Colonic mucosa (tissue), 4 donors: Measurements from ENCODE around the gene COG1. TPM values are rescaled to one million over a fixed set of nuclear protein-coding genes. Genes with fewer than 3 reads are reported as not detected.

Experiments
- DNase-seq: peaks from one replicate; pipeline ENCODE4 v3.0.0-alpha.2; 2020
- H3K27ac ChIP-seq: fragments of 200-600 bp; one replicate; pipeline ENCODE4 v1.8.0; 2021
- H3K27me3 ChIP-seq: fragments of 200-600 bp; one replicate; pipeline ENCODE4 v1.8.0; 2021
- H3K36me3 ChIP-seq: fragments of 200-600 bp; one replicate; pipeline ENCODE4 v1.8.0; 2021
- H3K4me1 ChIP-seq: fragments of 200-600 bp; one replicate; pipeline ENCODE4 v1.8.0; 2021; ENCODE audit warnings: mild to moderate bottlenecking
- H3K4me3 ChIP-seq: fragments of 200-600 bp; one replicate; pipeline ENCODE4 v1.8.0; 2021
- H3K9ac ChIP-seq, 2 donors: one replicate each; pipeline ENCODE4 v1.7.0; 2013; ENCODE audit warnings: control low read depth in 2 of 2, low read depth in 2 of 2, low read length in 2 of 2
- H3K9me3 ChIP-seq: fragments of 200-600 bp; one replicate; pipeline ENCODE4 v1.8.0; 2021
- CTCF ChIP-seq: fragments of 200-600 bp; IDR thresholded peaks from one replicate; pipeline ENCODE4 v1.8.0; 2022; ENCODE audit warnings: antibody characterized with exemption, mild to moderate bottlenecking
- intact Hi-C: fragments of 100-400 bp; cut with DNase I; formaldehyde crosslinking; loops from one replicate; pipeline ENCODE4 v1.14.1; 2022
- total RNA-seq, 2 donors: library from RNA; stranded (reverse); fragmentation: NEBNext Ultra II Directional in 1 of 2; extraction: Animal tissue kit (Norgen Biotek cat#: 25700) in 1 of 2; gene quantifications; one replicate each; pipeline ENCODE4 v1.2.1, GENCODE V29; 2021
- donor health status: healthy.
- donor health status: DM: no; HTN: no; CAD: no.
- donor health status: DM: no; HTN: no; CAD: no.

COG1 gene
- total RNA-seq, 2 donors from 2014 or later = 41.0 to 41.2 TPM

- no peaks in the 10 kb centered on the region for H3K36me3 ChIP-seq
- peaks cover 49% of the 10 kb centered on the region for H3K27me3 ChIP-seq
- no peak overlapping the region for H3K27ac ChIP-seq
- no peak overlapping the region for H3K9ac ChIP-seq
- H3K4me1 ChIP-seq = no peaks in the 10 kb centered on the region
- no peak for TF ChIP-seq CTCF
- H3K4me3 ChIP-seq = no peak overlapping the region
- DNase-seq = no peak
- H3K9me3 ChIP-seq = no peaks in the 10 kb centered on the region
- intact Hi-C loops = no loop called here
Observed at GRCh38 chr17:73166731-73167581, 25.9 kb upstream of the COG1 start.

GRCh38 chr17:73168667-73169066 is 24.2 kb upstream of the COG1 start:
- intact Hi-C loops = no loop called here
- H3K4me3 ChIP-seq = no peak overlapping the region
- H3K9me3 ChIP-seq = no peaks in the 10 kb centered on the region
- no peaks in the 10 kb centered on the region for H3K36me3 ChIP-seq
- no peak for TF ChIP-seq CTCF
- H3K9ac ChIP-seq = no peak overlapping the region
- DNase-seq = no peak
- no peak overlapping the region for H3K27ac ChIP-seq
- H3K4me1 ChIP-seq = no peaks in the 10 kb centered on the region
- peaks cover 44% of the 10 kb centered on the region for H3K27me3 ChIP-seq

GRCh38 chr17:73170324-73170723 is 22.5 kb upstream of the COG1 start:
- no peak for DNase-seq
- no peaks in the 10 kb centered on the region for H3K4me1 ChIP-seq
- H3K4me3 ChIP-seq = no peak overlapping the region
- peaks cover 33% of the 10 kb centered on the region for H3K27me3 ChIP-seq
- H3K27ac ChIP-seq = no peak overlapping the region
- intact Hi-C loops = no loop called here
- H3K9ac ChIP-seq = no peak overlapping the region
- TF ChIP-seq CTCF = no peak
- H3K9me3 ChIP-seq = no peaks in the 10 kb centered on the region
- H3K36me3 ChIP-seq = no peaks in the 10 kb centered on the region

GRCh38 chr17:73172252-73172651 is 20.6 kb upstream of the COG1 start:
- H3K4me1 ChIP-seq = no peaks in the 10 kb centered on the region
- no peak overlapping the region for H3K27ac ChIP-seq
- TF ChIP-seq CTCF = no peak
- no peak overlapping the region for H3K9ac ChIP-seq
- peaks cover 13% of the 10 kb centered on the region for H3K27me3 ChIP-seq
- intact Hi-C loops = no loop called here
- H3K9me3 ChIP-seq = no peaks in the 10 kb centered on the region
- no peaks in the 10 kb centered on the region for H3K36me3 ChIP-seq
- no peak overlapping the region for H3K4me3 ChIP-seq
- no peak for DNase-seq

GRCh38 chr17:73174126-73174525 is 18.7 kb upstream of the COG1 start:
- DNase-seq = no peak
- Histone ChIP-seq H3K27ac (no peak overlapping the region), H3K9me3 (no peaks in the 10 kb centered on the region), H3K36me3 (no peaks in the 10 kb centered on the region), H3K4me3 (no peak overlapping the region), H3K9ac (no peak overlapping the region), H3K27me3 (no peaks in the 10 kb centered on the region), H3K4me1 (no peaks in the 10 kb centered on the region)
- intact Hi-C loops = no loop called here
- no peak for TF ChIP-seq CTCF
